22Rv1 (cell line): Measurements from ENCODE around the gene OR52N1.
A peak's percentile ranks its signal among the peaks of the same experiment; 100 is the strongest.

Experiments used
- H3K27ac ChIP-seq: fragments of 450-650 bp; 2 replicates; pipeline ENCODE4 v1.5.1; 2017
- CTCF ChIP-seq: fragments of 450-650 bp; IDR thresholded peaks from 2 replicates; pipeline ENCODE4 v1.5.1; 2017; ENCODE audit warnings: mild to moderate bottlenecking
- ZFX ChIP-seq: fragments of 450-650 bp; IDR thresholded peaks from 2 replicates; pipeline ENCODE4 v1.6.1; 2017; ENCODE audit warnings: antibody characterized with exemption, borderline replicate concordance

Gene OR52N1

GRCh38 chr11:5809905-5810795 lies 19.1 kb upstream of the OR52N1 start:
- no peak overlapping the region for H3K27ac ChIP-seq
- TF ChIP-seq CTCF = no peak

GRCh38 chr11:5809122-5809519 lies 18.1 kb upstream of the OR52N1 start:
- H3K27ac ChIP-seq = no peak overlapping the region
- TF ChIP-seq ZFX (no peak), CTCF (no peak)

DNA sequence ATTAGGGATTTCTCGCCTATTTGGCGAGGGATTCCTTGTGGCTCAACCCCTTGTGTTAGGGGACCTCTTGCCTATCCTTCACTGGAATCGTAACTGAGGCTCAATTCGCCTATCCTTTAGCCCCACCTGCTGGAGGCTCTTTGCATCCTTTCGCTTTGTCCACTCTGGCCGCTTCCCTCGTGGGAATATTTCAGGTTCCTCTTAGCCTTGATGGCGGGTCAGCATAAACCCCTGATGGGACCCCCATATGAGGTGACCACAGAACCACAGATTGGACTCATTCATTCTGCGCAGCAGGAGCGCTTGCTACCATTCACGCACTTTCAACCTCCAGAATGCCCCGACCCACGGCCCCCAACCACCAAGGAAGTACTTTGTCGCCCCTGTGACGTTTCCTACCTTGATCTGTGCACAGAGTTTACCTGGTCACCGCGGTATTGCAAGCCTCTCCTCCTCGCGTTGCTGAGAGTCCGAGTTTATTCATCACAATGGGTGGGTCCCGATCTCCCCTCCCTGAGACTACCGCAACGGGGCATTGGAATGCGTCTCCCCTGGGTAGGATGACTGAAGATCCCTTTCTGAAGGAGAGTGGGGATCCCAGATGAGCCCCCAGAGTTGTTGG lies 17.5 kb upstream of the OR52N1 start, which contains the start of gene OR52N2:
Gene OR52N2 (plus strand): TSS at position 425 of the 622 bp plus-strand sequence. CDS start 11,412 bp downstream, outside the sequence.
- H3K27ac ChIP-seq = no peak within 1 kb of the TSS
- TF ChIP-seq ZFX (no peak), CTCF (peak; percentile 77)

- TF ChIP-seq ZFX (no peak), CTCF (no peak)
- H3K27ac ChIP-seq = no peak overlapping the region
These were observed 16.5 kb upstream of the OR52N1 start for GRCh38 chr11:5807580-5807979.

GRCh38 chr11:5803982-5804381 lies 12.9 kb upstream of the OR52N1 start:
- H3K27ac ChIP-seq = no peak overlapping the region
- TF ChIP-seq ZFX = no peak
- TF ChIP-seq CTCF = no peak

DNA sequence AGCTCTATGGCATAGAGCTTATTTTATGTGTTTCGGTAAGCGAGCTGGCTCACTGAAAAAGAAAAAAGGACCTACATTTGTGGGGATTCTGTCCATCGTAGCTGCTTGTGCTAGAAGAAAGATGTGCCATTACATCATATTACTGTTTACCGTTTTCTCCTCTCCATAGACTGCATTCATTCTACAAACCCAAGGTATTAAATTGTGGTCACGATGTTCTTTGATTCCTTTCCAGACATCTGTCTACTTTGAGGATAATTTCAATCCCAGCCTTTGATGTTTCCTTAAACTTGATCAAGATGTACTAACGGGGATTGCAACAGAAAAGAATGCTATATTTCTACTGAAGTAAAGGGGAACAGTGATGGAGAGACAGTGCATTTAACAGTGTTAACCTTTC lies 5.5 kb upstream of the OR52N1 start:
- no peak for TF ChIP-seq ZFX
- TF ChIP-seq CTCF = no peak

GRCh38 chr11:5783255-5783654 lies 7.8 kb downstream of the OR52N1 start, which contains the start of gene OR52N5:
Gene OR52N5 (minus strand): TSS chr11:5783355. CDS start chr11:5778634, 4,721 bp downstream.
- TF ChIP-seq CTCF (no peak), ZFX (no peak)
- H3K27ac ChIP-seq = no peak within 1 kb of the TSS

More for the DNA sequence above, 5.5 kb upstream of the OR52N1 start:
- H3K27ac ChIP-seq = no peak overlapping the region
